SK-N-MC (cell line): ENCODE measurements around the gene TBC1D22A.

Source experiments
- DNase-seq: peaks from one replicate; pipeline ENCODE4 v3.0.0-alpha.2; 2011; ENCODE audit warnings: low read depth, low spot score
- H3K27ac ChIP-seq: fragments of 200-600 bp; sonication (generic); 2 replicates; pipeline ENCODE4 v1.5.1; 2016; ENCODE audit warnings: mixed run types
- H3K36me3 ChIP-seq: fragments of 200-600 bp; sonication (generic); 2 replicates; pipeline ENCODE4 v1.6.1; 2017; ENCODE audit warnings: antibody characterized with exemption, low read length, mixed read lengths; ENCODE audit not compliant: insufficient read depth
- H3K4me3 ChIP-seq: fragments of 200-600 bp; sonication (generic); 2 replicates; pipeline ENCODE4 v1.5.1; 2016
- H3K9ac ChIP-seq: fragments of 200-600 bp; sonication (generic); 2 replicates; pipeline ENCODE4 v1.8.0; 2017; ENCODE audit warnings: mixed run types, mixed read lengths; ENCODE audit not compliant: insufficient read length
- H3K9me3 ChIP-seq: fragments of 200-600 bp; sonication (generic); 2 replicates; pipeline ENCODE4 v1.6.1; 2017; ENCODE audit warnings: low read depth, mild to moderate bottlenecking, antibody characterized with exemption, low read length, moderate library complexity, mixed read lengths
- EZH2 ChIP-seq: fragments of 200-600 bp; sonication (generic); IDR thresholded peaks from one replicate; pipeline ENCODE4 v1.6.1; 2017; ENCODE audit warnings: antibody characterized with exemption
- FOXP2 ChIP-seq: optimal IDR thresholded peaks from 2 replicates; pipeline ENCODE3; 2011; ENCODE audit warnings: mild to moderate bottlenecking, moderate library complexity; ENCODE audit not compliant: insufficient read depth; ENCODE audit errors: extremely low read length, control extremely low read depth
- POLR2AphosphoS5 ChIP-seq: IDR thresholded peaks from 2 replicates; pipeline ENCODE4 v1.6.1; 2012; ENCODE audit warnings: mild to moderate bottlenecking, low read depth, low read length, borderline replicate concordance

The TBC1D22A gene

DNA sequence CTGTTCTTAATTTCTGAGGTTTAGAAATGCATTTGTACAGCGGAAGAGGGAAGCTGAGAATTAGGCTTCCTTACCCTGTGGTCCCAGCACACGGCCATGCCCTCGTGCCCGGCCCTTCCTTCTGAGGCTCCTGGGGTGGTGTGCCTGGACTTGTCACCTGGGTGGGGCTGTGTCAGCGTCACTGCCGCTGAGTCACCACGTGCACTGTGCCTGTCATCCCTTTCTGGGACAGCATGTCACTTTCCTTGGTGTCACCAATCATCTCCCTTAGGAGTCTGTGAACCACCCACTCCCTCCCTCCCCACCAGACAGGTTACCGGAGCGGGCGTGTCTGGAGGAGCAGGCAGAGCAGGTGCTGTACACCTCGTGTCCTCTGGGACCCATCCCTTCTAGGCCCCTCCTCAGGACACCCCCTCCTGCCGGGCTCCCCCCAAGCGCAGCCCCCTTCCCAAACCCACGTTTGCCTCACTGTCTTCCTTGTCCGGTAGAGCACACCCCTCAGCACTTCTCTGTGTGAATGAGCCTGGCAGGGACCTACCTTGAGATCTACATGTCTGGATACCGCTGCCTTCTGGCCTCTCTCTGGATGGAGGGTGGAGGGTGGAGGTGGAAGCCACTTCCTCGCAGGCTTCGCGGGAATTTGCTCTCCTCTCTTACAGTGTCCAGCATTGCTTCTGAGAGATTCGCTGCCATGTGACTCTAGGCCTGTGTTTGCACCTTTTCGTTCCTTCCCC lies 367.6 kb downstream of the TBC1D22A start:
- Histone ChIP-seq H3K36me3 (no peaks in the 10 kb centered on the region), H3K9me3 (no peaks in the 10 kb centered on the region), H3K4me3 (no peak overlapping the region), H3K9ac (no peak overlapping the region), H3K27ac (no peak overlapping the region)
- no peak for TF ChIP-seq EZH2
- no peak for TF ChIP-seq FOXP2
- no peak for TF ChIP-seq POLR2AphosphoS5
- DNase-seq = no peak

DNA sequence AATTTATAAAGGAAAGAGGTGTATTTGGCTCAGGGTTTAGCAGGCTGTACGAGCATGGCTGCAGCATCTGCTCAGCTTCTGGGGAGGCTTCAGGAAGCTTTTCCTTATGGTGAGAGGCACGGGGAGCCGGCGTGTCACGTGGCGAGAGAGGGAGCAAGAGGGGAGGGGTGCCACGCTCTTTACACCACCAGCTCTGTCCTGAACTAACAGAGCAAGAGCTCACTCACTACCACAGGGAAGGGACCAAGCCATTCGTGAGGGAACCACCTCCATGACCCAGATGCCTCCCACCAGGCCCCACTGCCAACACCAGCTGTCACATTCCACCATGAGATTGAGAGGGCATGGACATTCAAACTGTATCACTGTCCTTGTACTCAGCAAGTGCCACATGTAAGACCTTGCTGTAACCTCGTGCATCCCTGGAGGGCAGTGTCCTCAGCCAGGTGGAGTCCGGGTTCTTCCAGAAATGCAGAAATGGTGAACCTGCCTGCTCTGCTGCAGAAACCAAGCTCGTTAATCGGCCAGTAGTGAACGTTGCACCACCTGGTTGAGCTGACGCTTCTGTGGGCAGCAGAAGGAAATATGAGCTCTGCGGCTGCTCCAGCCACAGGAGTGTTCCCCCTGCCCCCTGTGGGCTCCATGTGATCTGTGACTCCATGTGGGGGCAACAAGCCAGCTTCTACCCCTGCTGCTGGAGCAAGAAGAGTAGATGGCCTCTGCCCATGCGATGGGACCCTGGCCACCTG lies 368.6 kb downstream of the TBC1D22A start:
- no peak overlapping the region for H3K27ac ChIP-seq

GRCh38 chr22:47131632-47132427 lies 369.4 kb downstream of the TBC1D22A start:
- Histone ChIP-seq H3K36me3 (no peaks in the 10 kb centered on the region), H3K9ac (no peak overlapping the region), H3K4me3 (no peak overlapping the region), H3K9me3 (no peaks in the 10 kb centered on the region), H3K27ac (no peak overlapping the region)
- TF ChIP-seq POLR2AphosphoS5 (no peak), EZH2 (no peak), FOXP2 (no peak)
- DNase-seq = no peak

More for the DNA sequence above, 368.6 kb downstream of the TBC1D22A start:
- Histone ChIP-seq H3K9ac (no peak overlapping the region), H3K4me3 (no peak overlapping the region), H3K36me3 (no peaks in the 10 kb centered on the region), H3K9me3 (no peaks in the 10 kb centered on the region)
- no peak for DNase-seq
- TF ChIP-seq EZH2 = no peak
- no peak for TF ChIP-seq FOXP2
- TF ChIP-seq POLR2AphosphoS5 = no peak

- no peak for TF ChIP-seq POLR2AphosphoS5
- no peak for TF ChIP-seq FOXP2
These were observed 370.0 kb downstream of the TBC1D22A start for GRCh38 chr22:47132428-47132825.

DNA sequence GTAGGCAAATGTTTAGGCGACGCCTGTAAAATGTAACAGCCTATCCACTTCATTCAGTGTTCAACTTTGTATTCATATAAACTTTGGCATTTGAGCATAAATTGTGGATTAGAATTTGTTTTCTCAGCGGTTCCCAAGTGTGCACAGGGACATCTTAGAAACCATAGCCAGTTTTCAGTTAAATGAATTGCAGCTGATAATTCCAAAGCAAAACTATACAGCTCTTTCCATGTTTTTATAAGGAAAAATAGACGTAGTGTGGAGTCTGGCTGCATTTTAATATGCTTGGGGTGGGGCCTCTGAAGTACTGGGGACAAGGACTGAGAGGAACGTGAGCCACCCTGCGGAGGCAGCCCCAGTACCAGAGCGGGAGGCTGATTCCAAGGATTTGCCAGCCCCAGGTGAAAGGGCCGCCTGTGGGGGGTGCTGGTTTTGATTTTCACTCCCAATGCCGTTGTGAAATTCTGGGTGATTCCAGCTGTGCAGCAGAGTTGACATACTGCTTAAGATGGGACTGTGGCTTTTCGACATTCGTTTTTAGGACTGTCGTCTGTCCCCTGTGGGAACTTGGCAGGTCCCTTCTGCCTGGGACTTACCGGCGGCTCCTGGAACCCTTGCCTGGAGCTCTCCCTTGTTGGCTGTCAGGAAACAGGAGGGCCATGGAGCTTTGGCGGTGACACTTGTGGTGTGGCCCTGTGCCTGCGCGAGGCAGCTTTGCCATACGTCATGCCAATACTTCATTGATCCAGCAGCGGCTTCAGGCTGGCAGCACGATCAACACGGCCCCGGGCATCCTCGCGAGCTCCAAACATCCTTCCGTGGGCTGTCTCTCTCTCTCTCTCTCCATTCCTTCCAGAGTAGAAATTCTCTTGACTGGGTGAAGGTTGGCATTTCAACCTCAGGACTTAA lies 370.9 kb downstream of the TBC1D22A start:
- DNase-seq = no peak
- no peaks in the 10 kb centered on the region for H3K36me3 ChIP-seq
- H3K9me3 ChIP-seq = no peaks in the 10 kb centered on the region
- peak overlapping the region; percentile 55; the same call in 1 of the 2 replicates for H3K27ac ChIP-seq
- H3K4me3 ChIP-seq = 0 out of 2 replicates have a peak overlapping the region, but pooled peaks have one; percentile 30
- H3K9ac ChIP-seq = no peak overlapping the region
- TF ChIP-seq FOXP2 (no peak), EZH2 (no peak), POLR2AphosphoS5 (no peak)

More at GRCh38 chr22:47132428-47132825, 370.0 kb downstream of the TBC1D22A start:
- Histone ChIP-seq H3K4me3 (no peak overlapping the region), H3K9ac (no peak overlapping the region), H3K36me3 (no peaks in the 10 kb centered on the region), H3K9me3 (no peaks in the 10 kb centered on the region), H3K27ac (peak overlapping the region; percentile 55; the same call in 1 of the 2 replicates)
- DNase-seq = no peak

DNA sequence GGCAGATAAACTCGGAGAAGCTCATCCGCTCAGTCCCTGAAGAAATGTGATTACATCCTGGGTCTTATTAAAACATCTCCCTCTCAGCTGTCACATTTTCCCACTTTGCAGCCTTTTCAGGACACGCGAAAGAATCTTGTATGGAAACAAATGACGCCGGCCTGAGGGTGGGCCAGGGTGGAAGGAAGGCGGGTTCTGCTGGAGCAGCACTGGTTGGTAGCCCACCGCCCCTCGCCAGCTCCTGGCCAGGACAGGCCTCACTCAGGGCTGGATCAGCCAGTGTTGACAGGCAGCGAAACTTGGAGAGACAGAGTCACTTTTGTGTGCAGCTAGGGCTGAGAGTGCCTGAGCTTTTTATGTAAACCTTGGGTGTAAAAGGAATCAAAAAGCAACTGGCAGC lies 371.8 kb downstream of the TBC1D22A start:
- no peak overlapping the region for H3K4me3 ChIP-seq
- no peaks in the 10 kb centered on the region for H3K9me3 ChIP-seq
- no peaks in the 10 kb centered on the region for H3K36me3 ChIP-seq
- H3K9ac ChIP-seq = no peak overlapping the region
- no peak overlapping the region for H3K27ac ChIP-seq
- TF ChIP-seq FOXP2 (no peak), EZH2 (no peak), POLR2AphosphoS5 (no peak)
- no peak for DNase-seq

GRCh38 chr22:47135338-47135737 lies 372.9 kb downstream of the TBC1D22A start:
- no peaks in the 10 kb centered on the region for H3K9me3 ChIP-seq
- no peak for DNase-seq
- no peaks in the 10 kb centered on the region for H3K36me3 ChIP-seq
- H3K9ac ChIP-seq = no peak overlapping the region
- TF ChIP-seq POLR2AphosphoS5 (no peak), FOXP2 (no peak), EZH2 (no peak)
- no peak overlapping the region for H3K27ac ChIP-seq
- no peak overlapping the region for H3K4me3 ChIP-seq
